GM19324 (cell line): ENCODE measurements around the gene CCR9.

Experiments used
- ATAC-seq: cut with Tn5 transposase; IDR thresholded peaks from one replicate; pipeline ENCODE4 v1.9.1; 2021; ENCODE audit warnings: mild to moderate bottlenecking, moderate library complexity; ENCODE audit not compliant: unreplicated experiment, low FRiP score

The CCR9 gene

DNA sequence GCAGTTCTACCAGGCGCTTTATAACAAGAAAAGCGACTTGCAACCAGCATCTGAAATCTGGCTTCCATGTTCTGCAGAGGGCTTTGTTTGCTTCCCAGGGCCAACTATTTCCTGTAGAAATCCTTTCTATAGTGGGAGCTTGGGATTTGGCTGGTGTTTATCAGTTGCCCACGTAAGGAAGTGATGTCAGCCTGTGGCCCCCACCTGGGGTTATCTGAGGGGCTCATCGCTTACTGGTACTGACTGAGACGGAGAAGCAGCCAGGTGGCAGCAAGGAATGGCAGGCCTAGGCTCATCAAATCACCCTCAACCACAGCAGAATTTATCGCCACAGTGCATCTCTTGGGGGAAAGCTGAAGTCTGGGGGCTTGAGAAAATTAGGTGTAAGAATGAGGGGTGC, 14.6 kb upstream of the CCR9 start:
- ATAC-seq, result no peak

DNA sequence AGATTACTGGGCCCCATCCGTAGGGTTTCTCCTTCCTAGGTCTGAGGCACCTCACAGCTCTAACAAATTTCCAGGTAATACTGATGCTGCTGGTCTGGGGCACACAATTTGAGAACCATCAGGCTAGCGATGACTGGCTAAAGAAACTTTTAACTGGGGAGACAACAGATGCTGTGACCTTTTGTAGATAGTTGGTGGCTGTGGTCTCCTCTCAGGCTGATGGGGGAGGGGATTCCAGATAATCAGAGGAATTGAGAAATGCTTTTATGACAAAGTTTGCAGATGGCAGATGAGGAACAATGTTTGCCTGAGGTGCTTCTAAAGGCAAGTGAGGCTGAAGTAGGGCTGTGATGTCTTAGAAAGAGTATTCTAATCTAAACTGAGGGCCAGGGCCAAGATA, 13.8 kb upstream of the CCR9 start:
- no peak for ATAC-seq

GRCh38 chr3:45873036-45873435, 13.3 kb upstream of the CCR9 start:
- no peak for ATAC-seq

GRCh38 chr3:45873638-45874037, 12.7 kb upstream of the CCR9 start:
- no peak for ATAC-seq

- no peak for ATAC-seq
Observed at GRCh38 chr3:45874677-45875346, 11.5 kb upstream of the CCR9 start.

DNA sequence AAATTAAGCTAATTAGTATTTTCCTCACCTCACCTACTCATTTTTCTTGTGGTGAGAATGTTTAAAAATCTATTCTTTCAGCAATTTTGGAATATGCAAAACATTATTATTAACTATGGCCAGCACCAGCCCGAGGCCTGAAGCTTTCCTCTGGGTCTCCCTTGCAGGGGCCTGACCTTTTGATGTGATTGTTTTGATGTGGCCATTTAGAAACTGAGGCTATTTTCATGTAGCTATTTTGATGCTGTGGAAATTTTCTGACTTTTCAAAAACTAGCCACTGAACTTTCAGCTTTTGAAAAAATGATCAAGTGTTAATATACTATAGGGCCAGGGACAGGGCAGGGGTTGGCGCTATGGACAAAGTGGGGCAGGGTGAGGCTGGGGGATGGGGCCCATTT, 8.2 kb upstream of the CCR9 start:
- no peak for ATAC-seq

DNA sequence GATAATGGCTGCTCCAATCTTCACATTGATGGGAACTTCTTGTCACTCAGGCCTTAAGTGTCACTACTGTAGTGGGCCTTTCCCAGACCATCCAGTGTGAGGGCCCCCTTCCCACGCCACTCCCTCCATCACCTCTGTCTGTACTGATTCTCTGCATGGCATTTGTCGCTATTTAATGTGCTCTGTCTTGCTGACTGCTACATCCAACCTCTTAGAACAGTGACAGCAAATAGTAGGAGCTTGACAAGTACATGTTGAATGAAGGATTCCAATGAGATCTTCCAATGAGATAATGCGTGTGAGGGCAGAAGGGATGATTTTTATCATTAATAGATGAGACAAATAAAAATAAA, 5.6 kb upstream of the CCR9 start:
- ATAC-seq, result no peak

GRCh38 chr3:45881078-45882022, 5.0 kb upstream of the CCR9 start:
- ATAC-seq, result no peak

- ATAC-seq, result no peak
Observed at GRCh38 chr3:45884368-45885201, 1.8 kb upstream of the CCR9 start.

- no peak for ATAC-seq
Observed at GRCh38 chr3:45887285-45887684, 942 bp downstream of the CCR9 start.

DNA sequence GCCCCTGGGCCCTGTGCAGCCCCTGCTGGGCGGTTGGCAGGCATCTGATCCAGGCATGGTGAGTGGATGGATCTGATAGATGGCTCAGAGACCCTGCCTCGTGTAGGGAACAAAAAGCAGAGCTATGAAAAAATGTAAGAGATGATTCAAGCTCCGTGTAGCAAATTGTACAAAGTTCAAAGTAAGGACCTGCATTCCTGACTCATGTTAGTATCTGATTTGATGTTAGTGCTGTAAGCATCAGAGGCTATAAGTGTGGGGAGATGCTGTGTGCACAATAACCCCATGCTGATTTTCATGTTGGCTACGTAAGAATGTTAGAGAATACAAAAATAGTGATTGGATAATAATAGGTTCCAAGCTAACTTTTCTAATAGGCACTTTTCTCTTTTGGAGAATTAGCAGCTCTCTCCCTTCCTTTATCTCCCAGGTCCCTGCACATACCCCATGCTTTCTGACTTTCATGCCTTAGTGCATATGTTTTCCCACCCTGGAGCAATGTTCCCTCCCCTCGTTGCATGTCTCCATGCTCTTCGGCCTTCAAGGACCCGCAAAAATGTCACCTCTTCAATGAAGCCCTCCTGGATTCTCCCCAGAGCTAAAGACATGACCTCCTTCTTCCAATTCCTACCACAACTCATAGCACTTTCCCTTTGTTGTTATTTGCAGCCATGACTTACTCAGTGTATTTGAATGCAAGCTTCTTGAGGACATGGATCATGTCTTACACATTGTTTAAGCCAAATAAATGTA, 1.6 kb downstream of the CCR9 start:
- ATAC-seq, result no peak

- ATAC-seq, result no peak
Observed at GRCh38 chr3:45889337-45889736, 3.0 kb downstream of the CCR9 start.

DNA sequence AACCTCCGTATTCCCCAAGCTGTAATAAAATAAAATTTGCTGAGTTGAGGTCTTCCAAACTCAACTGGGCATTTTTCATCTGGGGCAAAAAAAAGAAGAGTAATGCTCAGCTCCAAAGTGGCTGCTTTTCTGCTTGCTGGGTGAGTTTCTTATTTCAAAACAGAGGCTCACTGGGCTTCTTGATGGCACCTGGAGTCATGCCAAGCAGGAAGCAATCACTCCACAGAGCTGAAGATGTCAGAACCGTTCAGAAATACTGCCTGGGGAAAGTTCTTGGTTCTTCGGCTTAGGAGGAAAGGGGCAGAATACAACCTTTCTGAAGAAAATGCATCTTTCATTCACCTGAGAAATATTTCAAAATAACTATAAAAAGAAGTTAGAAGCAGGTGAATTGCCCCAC, 4.1 kb downstream of the CCR9 start:
- ATAC-seq, result no peak

GRCh38 chr3:45892161-45892560, 5.8 kb downstream of the CCR9 start:
- ATAC-seq, result no peak

DNA sequence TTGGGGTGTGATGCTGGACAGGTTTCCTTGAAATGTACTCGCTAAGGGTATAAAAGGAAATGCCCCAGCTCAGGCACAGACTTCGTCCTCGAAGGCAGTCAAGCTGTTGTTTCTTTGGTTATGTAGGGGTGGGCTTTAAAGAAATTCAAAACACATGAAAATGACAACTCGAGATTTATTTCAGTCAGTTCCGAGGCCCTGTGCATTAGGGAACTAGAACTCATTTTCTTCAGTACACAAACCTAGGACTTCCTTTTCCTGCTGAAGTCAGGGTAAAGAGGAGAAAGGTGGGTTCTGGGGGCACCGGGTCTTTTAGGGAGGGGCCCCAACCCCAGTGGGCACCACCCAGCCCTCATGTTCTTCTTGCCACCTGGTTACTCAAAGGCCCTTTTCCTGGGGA, 7.7 kb downstream of the CCR9 start:
- no peak for ATAC-seq

- ATAC-seq, result no peak
Observed at GRCh38 chr3:45895686-45896468, 9.5 kb downstream of the CCR9 start.

DNA sequence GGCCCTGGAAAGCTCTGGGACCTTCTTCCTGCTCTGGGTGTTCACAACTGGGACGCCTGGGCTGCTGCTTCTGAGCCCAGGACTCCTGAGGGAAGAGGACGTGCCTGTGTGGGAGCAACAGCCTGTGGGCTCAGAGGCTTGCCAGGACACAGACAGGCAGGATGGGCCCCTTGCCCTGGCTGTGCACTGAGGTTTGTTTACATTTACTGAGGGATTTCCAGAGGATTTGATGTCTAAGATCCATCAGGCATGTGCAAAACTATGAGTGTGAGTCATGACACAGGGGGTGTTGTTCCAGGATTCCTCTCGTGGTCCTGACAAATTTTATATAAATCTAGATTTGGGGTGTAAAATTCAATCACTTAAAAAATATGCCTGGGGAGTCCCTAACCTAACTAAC, 10.6 kb downstream of the CCR9 start:
- ATAC-seq, result no peak

GRCh38 chr3:45904931-45905330, 18.6 kb downstream of the CCR9 start:
- ATAC-seq, result no peak

GRCh38 chr3:45905755-45906154, 19.4 kb downstream of the CCR9 start:
- no peak for ATAC-seq
